HEK293 (cell line): ENCODE data around the gene GNAS-AS1.
A peak's percentile ranks its signal among the peaks of the same experiment; 100 is the strongest.

ENCODE experiments used
- CTCF ChIA-PET: fragments of 350-600 bp; formaldehyde crosslinking; extraction: SDS; loops from one replicate; lab custom pipeline; 2021; ENCODE audit warnings: antibody characterized with exemption; lab: Yijun Ruan, JAX
- POLR2A ChIA-PET: fragments of 300-600 bp; formaldehyde crosslinking; extraction: SDS; loops from one replicate; lab custom pipeline; 2020; ENCODE audit warnings: antibody characterized with exemption, inconsistent platforms; lab: Yijun Ruan, JAX
- H3K27ac ChIP-seq: fragments of 200-500 bp; sonication (Bioruptor generic); 2 replicates; pipeline ENCODE4 v1.5.1; 2014; ENCODE audit warnings: low read depth, low read length, control low read depth, inconsistent platforms; ENCODE audit errors: extremely low read depth
- H3K36me3 ChIP-seq, 2 experiments: fragments of 200-500 bp in 1 of 2; sonication (Bioruptor generic) in 1 of 2; 1 replicate in 1 of 2; 2 replicates in 1 of 2; pipeline ENCODE4 v1.5.1; 2014 to 2017; ENCODE audit warnings: inconsistent platforms in 2 of 2, low read length in 2 of 2; ENCODE audit not compliant: control insufficient read depth in 2 of 2, insufficient read depth in 1 of 2
- H3K4me1 ChIP-seq: fragments of 200-500 bp; sonication (Bioruptor generic); 2 replicates; pipeline ENCODE4 v1.5.1; 2014; ENCODE audit warnings: mild to moderate bottlenecking, low read length, inconsistent platforms; ENCODE audit not compliant: control insufficient read depth, insufficient read depth
- H3K4me3 ChIP-seq: 2 replicates; pipeline ENCODE4 v1.5.1; 2011; ENCODE audit warnings: low read depth, mild to moderate bottlenecking, control low read depth, low read length, moderate library complexity
- H3K9me3 ChIP-seq: fragments of 200-500 bp; sonication (Bioruptor generic); 2 replicates; pipeline ENCODE4 v1.5.1; 2014; ENCODE audit warnings: low read depth, low read length, inconsistent platforms; ENCODE audit not compliant: control insufficient read depth, insufficient read depth
- OSR2 ChIP-seq: fragments of 450-650 bp; formaldehyde crosslinking; IDR thresholded peaks from 2 replicates; pipeline ENCODE4 v1.5.1; 2016; ENCODE audit warnings: missing biosample characterization, missing genetic modification characterization
- OVOL3 ChIP-seq: fragments of 450-650 bp; formaldehyde crosslinking; IDR thresholded peaks from 2 replicates; pipeline ENCODE4 v1.5.1; 2016; ENCODE audit warnings: missing biosample characterization, missing genetic modification characterization
- PRDM1 ChIP-seq: fragments of 450-650 bp; formaldehyde crosslinking; IDR thresholded peaks from 2 replicates; pipeline ENCODE4; 2016; ENCODE audit warnings: missing biosample characterization, missing genetic modification characterization
- SP2 ChIP-seq: fragments of 450-650 bp; formaldehyde crosslinking; IDR thresholded peaks from 2 replicates; pipeline ENCODE4 v1.5.1; 2016; ENCODE audit warnings: missing biosample characterization, missing genetic modification characterization
- TRIM28 ChIP-seq: IDR thresholded peaks from 2 replicates; pipeline ENCODE4 v1.6.1; 2011; ENCODE audit warnings: low read length, control low read depth, borderline replicate concordance
- YY2 ChIP-seq: fragments of 450-650 bp; formaldehyde crosslinking; IDR thresholded peaks from 2 replicates; pipeline ENCODE4 v1.5.1; 2016; ENCODE audit warnings: missing biosample characterization, missing genetic modification characterization
- ZFHX2 ChIP-seq: fragments of 450-650 bp; formaldehyde crosslinking; conservative IDR thresholded peaks from 2 replicates; pipeline ENCODE4 v1.5.1; 2016; ENCODE audit warnings: missing biosample characterization, missing genetic modification characterization
- ZNF140 ChIP-seq: fragments of 450-650 bp; formaldehyde crosslinking; IDR thresholded peaks from 2 replicates; pipeline ENCODE4 v1.5.1; 2016; ENCODE audit warnings: missing biosample characterization, missing genetic modification characterization
- ZNF157 ChIP-seq: fragments of 450-650 bp; formaldehyde crosslinking; IDR thresholded peaks from 2 replicates; pipeline ENCODE4 v1.5.1; 2016; ENCODE audit warnings: missing biosample characterization, missing genetic modification characterization
- ZNF174 ChIP-seq: fragments of 450-650 bp; formaldehyde crosslinking; IDR thresholded peaks from 2 replicates; pipeline ENCODE4 v1.5.0; 2017; ENCODE audit warnings: missing biosample characterization, mild to moderate bottlenecking, missing genetic modification characterization
- ZNF248 ChIP-seq: fragments of 450-650 bp; formaldehyde crosslinking; IDR thresholded peaks from 2 replicates; pipeline ENCODE4 v1.5.1; 2017; ENCODE audit warnings: missing biosample characterization, missing genetic modification characterization
- ZNF423 ChIP-seq: fragments of 450-650 bp; formaldehyde crosslinking; IDR thresholded peaks from 2 replicates; pipeline ENCODE4 v1.5.1; 2016; ENCODE audit warnings: missing biosample characterization, missing genetic modification characterization
- ZNF473 ChIP-seq: fragments of 450-650 bp; formaldehyde crosslinking; IDR thresholded peaks from 2 replicates; pipeline ENCODE4 v1.5.1; 2017; ENCODE audit warnings: missing biosample characterization, missing genetic modification characterization
- ZNF549 ChIP-seq: fragments of 450-650 bp; IDR thresholded peaks from 2 replicates; pipeline ENCODE4 v1.5.1; 2018; ENCODE audit warnings: missing biosample characterization, missing genetic modification characterization, mild to moderate bottlenecking, inconsistent platforms, moderate library complexity
- ZNF600 ChIP-seq: fragments of 450-650 bp; formaldehyde crosslinking; IDR thresholded peaks from 2 replicates; pipeline ENCODE4 v1.5.1; 2016; ENCODE audit warnings: missing biosample characterization, missing genetic modification characterization
- ZNF791 ChIP-seq: fragments of 450-650 bp; formaldehyde crosslinking; IDR thresholded peaks from 2 replicates; pipeline ENCODE4 v1.5.1; 2016; ENCODE audit warnings: missing biosample characterization, missing genetic modification characterization
- TF ChIP-seq, protein P1 (sequence below): IDR thresholded peaks from 2 replicates; pipeline ENCODE4 v1.6.1; 2011; ENCODE audit warnings: mild to moderate bottlenecking, low read depth, low read length, borderline replicate concordance
- TF ChIP-seq, protein P2 (sequence below): fragments of 450-650 bp; formaldehyde crosslinking; IDR thresholded peaks from 2 replicates; pipeline ENCODE4 v1.5.1; 2016; ENCODE audit warnings: missing biosample characterization, missing genetic modification characterization, low read depth
- TF ChIP-seq, protein P3 (sequence below): fragments of 450-650 bp; formaldehyde crosslinking; IDR thresholded peaks from 2 replicates; pipeline ENCODE4 v1.5.1; 2016; ENCODE audit warnings: missing biosample characterization, missing genetic modification characterization
- TF ChIP-seq, protein P4 (sequence below): fragments of 450-650 bp; formaldehyde crosslinking; IDR thresholded peaks from 2 replicates; pipeline ENCODE4 v1.5.1; 2016; ENCODE audit warnings: missing biosample characterization, missing genetic modification characterization
- TF ChIP-seq, protein P5 (sequence below): fragments of 450-650 bp; formaldehyde crosslinking; optimal IDR thresholded peaks from 2 replicates; pipeline ENCODE3; 2016; ENCODE audit warnings: missing biosample characterization, mild to moderate bottlenecking, missing genetic modification characterization
- TF ChIP-seq, protein P6 (sequence below): fragments of 450-650 bp; formaldehyde crosslinking; IDR thresholded peaks from 2 replicates; pipeline ENCODE4 v1.5.1; 2016; ENCODE audit warnings: missing biosample characterization, missing genetic modification characterization
- TF ChIP-seq, protein P7 (sequence below): fragments of 450-650 bp; formaldehyde crosslinking; IDR thresholded peaks from 2 replicates; pipeline ENCODE4 v1.5.1; 2017; ENCODE audit warnings: missing biosample characterization, missing genetic modification characterization
- TF ChIP-seq, protein P8 (sequence below): fragments of 450-650 bp; formaldehyde crosslinking; IDR thresholded peaks from 2 replicates; pipeline ENCODE4 v1.5.1; 2017; ENCODE audit warnings: missing biosample characterization, missing genetic modification characterization

Gene GNAS-AS1

DNA sequence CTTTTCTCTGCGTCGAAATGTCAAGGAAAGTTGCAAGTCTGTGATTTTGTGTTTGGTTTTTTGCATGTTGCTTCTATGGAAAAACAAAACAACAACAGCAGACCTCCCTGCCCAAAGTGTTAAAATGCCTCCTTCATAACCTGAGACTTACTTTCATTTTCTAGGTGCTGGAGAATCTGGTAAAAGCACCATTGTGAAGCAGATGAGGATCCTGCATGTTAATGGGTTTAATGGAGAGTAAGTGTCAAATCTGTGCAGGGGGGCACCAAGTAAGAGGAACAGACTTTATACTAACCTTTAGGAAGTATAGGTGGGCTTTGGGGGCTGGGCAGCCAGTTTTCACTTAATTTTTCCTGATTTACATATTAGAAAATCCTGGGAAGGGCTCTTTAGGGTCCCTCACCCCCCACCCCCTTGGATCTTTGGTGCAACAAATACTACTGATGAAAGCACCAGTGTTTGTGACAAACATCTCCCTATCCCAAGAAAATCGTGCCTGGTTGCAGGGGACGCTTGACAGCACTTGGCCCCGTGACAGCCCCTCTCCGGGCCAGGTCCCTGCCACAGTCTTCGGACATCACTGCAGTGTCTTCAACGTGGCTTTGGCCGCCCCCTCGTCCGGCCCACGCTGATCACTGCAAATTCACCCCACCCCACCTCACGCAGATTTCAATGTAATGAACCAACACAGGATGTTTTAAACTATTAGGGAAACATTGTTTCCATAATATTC is 44.9 kb upstream of the GNAS-AS1 start:
- Histone ChIP-seq H3K36me3 (peaks cover 7 to 52% of the 10 kb centered on the region in 2 experiments; a peak in 2 of 3 replicates), H3K9me3 (no peaks in the 10 kb centered on the region), H3K4me1 (peaks cover 29% of the 10 kb centered on the region), H3K4me3 (no peak overlapping the region), H3K27ac (no peak overlapping the region)
- CTCF ChIA-PET = no interaction called here
- TF ChIP-seq, protein P1, sequence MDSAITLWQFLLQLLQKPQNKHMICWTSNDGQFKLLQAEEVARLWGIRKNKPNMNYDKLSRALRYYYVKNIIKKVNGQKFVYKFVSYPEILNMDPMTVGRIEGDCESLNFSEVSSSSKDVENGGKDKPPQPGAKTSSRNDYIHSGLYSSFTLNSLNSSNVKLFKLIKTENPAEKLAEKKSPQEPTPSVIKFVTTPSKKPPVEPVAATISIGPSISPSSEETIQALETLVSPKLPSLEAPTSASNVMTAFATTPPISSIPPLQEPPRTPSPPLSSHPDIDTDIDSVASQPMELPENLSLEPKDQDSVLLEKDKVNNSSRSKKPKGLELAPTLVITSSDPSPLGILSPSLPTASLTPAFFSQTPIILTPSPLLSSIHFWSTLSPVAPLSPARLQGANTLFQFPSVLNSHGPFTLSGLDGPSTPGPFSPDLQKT = no peak
- peak; percentile 83 for TF ChIP-seq PRDM1 (tag by site-specific recombination)
- no peak for TF ChIP-seq ZNF423 (tag by site-specific recombination)
- no peak for TF ChIP-seq ZNF174 (tag by site-specific recombination)
- TF ChIP-seq ZNF248 (tag by site-specific recombination) = no peak
- TF ChIP-seq, protein P2, sequence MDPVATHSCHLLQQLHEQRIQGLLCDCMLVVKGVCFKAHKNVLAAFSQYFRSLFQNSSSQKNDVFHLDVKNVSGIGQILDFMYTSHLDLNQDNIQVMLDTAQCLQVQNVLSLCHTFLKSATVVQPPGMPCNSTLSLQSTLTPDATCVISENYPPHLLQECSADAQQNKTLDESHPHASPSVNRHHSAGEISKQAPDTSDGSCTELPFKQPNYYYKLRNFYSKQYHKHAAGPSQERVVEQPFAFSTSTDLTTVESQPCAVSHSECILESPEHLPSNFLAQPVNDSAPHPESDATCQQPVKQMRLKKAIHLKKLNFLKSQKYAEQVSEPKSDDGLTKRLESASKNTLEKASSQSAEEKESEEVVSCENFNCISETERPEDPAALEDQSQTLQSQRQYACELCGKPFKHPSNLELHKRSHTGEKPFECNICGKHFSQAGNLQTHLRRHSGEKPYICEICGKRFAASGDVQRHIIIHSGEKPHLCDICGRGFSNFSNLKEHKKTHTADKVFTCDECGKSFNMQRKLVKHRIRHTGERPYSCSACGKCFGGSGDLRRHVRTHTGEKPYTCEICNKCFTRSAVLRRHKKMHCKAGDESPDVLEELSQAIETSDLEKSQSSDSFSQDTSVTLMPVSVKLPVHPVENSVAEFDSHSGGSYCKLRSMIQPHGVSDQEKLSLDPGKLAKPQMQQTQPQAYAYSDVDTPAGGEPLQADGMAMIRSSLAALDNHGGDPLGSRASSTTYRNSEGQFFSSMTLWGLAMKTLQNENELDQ (tag by site-specific recombination) = no peak
- TF ChIP-seq, protein P3, sequence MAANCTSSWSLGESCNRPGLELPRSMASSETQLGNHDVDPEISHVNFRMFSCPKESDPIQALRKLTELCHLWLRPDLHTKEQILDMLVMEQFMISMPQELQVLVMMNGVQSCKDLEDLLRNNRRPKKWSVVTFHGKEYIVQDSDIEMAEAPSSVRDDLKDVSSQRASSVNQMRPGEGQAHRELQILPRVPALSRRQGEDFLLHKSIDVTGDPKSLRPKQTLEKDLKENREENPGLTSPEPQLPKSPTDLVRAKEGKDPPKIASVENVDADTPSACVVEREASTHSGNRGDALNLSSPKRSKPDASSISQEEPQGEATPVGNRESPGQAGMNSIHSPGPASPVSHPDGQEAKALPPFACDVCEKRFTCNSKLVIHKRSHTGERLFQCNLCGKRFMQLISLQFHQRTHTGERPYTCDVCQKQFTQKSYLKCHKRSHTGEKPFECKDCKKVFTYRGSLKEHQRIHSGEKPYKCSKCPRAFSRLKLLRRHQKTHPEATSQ (tag by site-specific recombination) = no peak
- no peak for TF ChIP-seq ZNF600 (tag by site-specific recombination)
- TF ChIP-seq ZNF140 (tag by site-specific recombination) = no peak
- TF ChIP-seq, protein P4, sequence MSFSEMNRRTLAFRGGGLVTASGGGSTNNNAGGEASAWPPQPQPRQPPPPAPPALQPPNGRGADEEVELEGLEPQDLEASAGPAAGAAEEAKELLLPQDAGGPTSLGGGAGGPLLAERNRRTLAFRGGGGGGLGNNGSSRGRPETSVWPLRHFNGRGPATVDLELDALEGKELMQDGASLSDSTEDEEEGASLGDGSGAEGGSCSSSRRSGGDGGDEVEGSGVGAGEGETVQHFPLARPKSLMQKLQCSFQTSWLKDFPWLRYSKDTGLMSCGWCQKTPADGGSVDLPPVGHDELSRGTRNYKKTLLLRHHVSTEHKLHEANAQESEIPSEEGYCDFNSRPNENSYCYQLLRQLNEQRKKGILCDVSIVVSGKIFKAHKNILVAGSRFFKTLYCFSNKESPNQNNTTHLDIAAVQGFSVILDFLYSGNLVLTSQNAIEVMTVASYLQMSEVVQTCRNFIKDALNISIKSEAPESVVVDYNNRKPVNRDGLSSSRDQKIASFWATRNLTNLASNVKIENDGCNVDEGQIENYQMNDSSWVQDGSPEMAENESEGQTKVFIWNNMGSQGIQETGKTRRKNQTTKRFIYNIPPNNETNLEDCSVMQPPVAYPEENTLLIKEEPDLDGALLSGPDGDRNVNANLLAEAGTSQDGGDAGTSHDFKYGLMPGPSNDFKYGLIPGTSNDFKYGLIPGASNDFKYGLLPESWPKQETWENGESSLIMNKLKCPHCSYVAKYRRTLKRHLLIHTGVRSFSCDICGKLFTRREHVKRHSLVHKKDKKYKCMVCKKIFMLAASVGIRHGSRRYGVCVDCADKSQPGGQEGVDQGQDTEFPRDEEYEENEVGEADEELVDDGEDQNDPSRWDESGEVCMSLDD = no peak
- no peak for TF ChIP-seq ZNF549 (tag by site-specific recombination)
- no peak for TF ChIP-seq ZNF791 (tag by site-specific recombination)
- no peak for TF ChIP-seq YY2 (tag by site-specific recombination)
- TF ChIP-seq, protein P5, sequence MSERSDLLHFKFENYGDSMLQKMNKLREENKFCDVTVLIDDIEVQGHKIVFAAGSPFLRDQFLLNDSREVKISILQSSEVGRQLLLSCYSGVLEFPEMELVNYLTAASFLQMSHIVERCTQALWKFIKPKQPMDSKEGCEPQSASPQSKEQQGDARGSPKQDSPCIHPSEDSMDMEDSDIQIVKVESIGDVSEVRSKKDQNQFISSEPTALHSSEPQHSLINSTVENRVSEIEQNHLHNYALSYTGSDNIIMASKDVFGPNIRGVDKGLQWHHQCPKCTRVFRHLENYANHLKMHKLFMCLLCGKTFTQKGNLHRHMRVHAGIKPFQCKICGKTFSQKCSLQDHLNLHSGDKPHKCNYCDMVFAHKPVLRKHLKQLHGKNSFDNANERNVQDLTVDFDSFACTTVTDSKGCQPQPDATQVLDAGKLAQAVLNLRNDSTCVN (tag by site-specific recombination) = peak; percentile 7
- TF ChIP-seq, protein P6, sequence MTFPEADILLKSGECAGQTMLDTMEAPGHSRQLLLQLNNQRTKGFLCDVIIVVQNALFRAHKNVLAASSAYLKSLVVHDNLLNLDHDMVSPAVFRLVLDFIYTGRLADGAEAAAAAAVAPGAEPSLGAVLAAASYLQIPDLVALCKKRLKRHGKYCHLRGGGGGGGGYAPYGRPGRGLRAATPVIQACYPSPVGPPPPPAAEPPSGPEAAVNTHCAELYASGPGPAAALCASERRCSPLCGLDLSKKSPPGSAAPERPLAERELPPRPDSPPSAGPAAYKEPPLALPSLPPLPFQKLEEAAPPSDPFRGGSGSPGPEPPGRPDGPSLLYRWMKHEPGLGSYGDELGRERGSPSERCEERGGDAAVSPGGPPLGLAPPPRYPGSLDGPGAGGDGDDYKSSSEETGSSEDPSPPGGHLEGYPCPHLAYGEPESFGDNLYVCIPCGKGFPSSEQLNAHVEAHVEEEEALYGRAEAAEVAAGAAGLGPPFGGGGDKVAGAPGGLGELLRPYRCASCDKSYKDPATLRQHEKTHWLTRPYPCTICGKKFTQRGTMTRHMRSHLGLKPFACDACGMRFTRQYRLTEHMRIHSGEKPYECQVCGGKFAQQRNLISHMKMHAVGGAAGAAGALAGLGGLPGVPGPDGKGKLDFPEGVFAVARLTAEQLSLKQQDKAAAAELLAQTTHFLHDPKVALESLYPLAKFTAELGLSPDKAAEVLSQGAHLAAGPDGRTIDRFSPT (tag by site-specific recombination) = no peak
- no peak for TF ChIP-seq OVOL3 (tag by site-specific recombination)
- TF ChIP-seq ZFHX2 = 0 out of 2 replicates have a peak, but pooled peaks have one; percentile 13
- no peak for TF ChIP-seq ZNF157 (tag by site-specific recombination)
- no peak for TF ChIP-seq ZNF473 (tag by site-specific recombination)
- TF ChIP-seq, protein P7, sequence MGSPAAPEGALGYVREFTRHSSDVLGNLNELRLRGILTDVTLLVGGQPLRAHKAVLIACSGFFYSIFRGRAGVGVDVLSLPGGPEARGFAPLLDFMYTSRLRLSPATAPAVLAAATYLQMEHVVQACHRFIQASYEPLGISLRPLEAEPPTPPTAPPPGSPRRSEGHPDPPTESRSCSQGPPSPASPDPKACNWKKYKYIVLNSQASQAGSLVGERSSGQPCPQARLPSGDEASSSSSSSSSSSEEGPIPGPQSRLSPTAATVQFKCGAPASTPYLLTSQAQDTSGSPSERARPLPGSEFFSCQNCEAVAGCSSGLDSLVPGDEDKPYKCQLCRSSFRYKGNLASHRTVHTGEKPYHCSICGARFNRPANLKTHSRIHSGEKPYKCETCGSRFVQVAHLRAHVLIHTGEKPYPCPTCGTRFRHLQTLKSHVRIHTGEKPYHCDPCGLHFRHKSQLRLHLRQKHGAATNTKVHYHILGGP (tag by site-specific recombination) = no peak
- no peak for TF ChIP-seq SP2 (tag by site-specific recombination)
- TF ChIP-seq, protein P8, sequence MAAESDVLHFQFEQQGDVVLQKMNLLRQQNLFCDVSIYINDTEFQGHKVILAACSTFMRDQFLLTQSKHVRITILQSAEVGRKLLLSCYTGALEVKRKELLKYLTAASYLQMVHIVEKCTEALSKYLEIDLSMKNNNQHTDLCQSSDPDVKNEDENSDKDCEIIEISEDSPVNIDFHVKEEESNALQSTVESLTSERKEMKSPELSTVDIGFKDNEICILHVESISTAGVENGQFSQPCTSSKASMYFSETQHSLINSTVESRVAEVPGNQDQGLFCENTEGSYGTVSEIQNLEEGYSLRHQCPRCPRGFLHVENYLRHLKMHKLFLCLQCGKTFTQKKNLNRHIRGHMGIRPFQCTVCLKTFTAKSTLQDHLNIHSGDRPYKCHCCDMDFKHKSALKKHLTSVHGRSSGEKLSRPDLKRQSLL (tag by site-specific recombination) = no peak
- TF ChIP-seq OSR2 (tag by site-specific recombination) = no peak
- TF ChIP-seq TRIM28 = no peak
- POLR2A ChIA-PET = no interaction called here
